WTC11 (cell line): ENCODE measurements around the gene IL1RAPL2. TPM values are rescaled to one million over a fixed set of nuclear protein-coding genes. Genes with fewer than 3 reads are reported as not detected.

Experiments used
- ATAC-seq: fragments of 200-7000 bp; cut with Tn5 transposase; 2 replicates; pipeline ENCODE4 v1.10.0; 2021; ENCODE audit warnings: mild to moderate bottlenecking, moderate library complexity
- CTCF ChIA-PET: fragments of 300-600 bp; sonication (Branson Sonifier 250); formaldehyde crosslinking; loops from one replicate; lab custom pipeline; 2021; ENCODE audit warnings: antibody characterized with exemption; lab: Charles Lee
- POLR2A ChIA-PET: fragments of 350-600 bp; sonication (Branson Sonifier 250); formaldehyde crosslinking; loops from one replicate; lab custom pipeline; 2021; ENCODE audit warnings: antibody characterized with exemption; lab: Charles Lee
- DNase-seq: peaks from one replicate; pipeline ENCODE4 v3.0.0; 2021; ENCODE audit warnings: low spot score
- H3K27ac Mint-ChIP-seq: 2 replicates; pipeline ENCODE4 v1.8.0; 2021; ENCODE audit warnings: mixed read lengths
- H3K27me3 Mint-ChIP-seq: 2 replicates; pipeline ENCODE4 v1.8.0; 2021; ENCODE audit warnings: low read depth, mild to moderate bottlenecking, moderate library complexity, mixed read lengths
- H3K36me3 Mint-ChIP-seq: 2 replicates; pipeline ENCODE4 v1.8.0; 2021; ENCODE audit warnings: mixed read lengths
- H3K4me1 Mint-ChIP-seq: 2 replicates; pipeline ENCODE4 v1.8.0; 2022; ENCODE audit warnings: mixed read lengths
- H3K4me3 Mint-ChIP-seq: 2 replicates; pipeline ENCODE4 v1.8.0; 2021; ENCODE audit warnings: mild to moderate bottlenecking, moderate library complexity, mixed read lengths
- H3K9me3 Mint-ChIP-seq: 2 replicates; pipeline ENCODE4 v1.8.0; 2021; ENCODE audit warnings: mixed read lengths
- CBFB ChIP-seq: sonication (generic); formaldehyde crosslinking; IDR thresholded peaks from 2 replicates; pipeline ENCODE4 v1.8.1; 2022; ENCODE audit warnings: mild to moderate bottlenecking, low read depth, missing genetic modification reagents
- CREM ChIP-seq: sonication (generic); formaldehyde crosslinking; IDR thresholded peaks from 2 replicates; pipeline ENCODE4 v1.8.1; 2022; ENCODE audit warnings: mild to moderate bottlenecking, missing genetic modification reagents, moderate library complexity
- GABPB1 ChIP-seq: sonication (generic); formaldehyde crosslinking; IDR thresholded peaks from 2 replicates; pipeline ENCODE4 v1.8.1; 2023; ENCODE audit warnings: mild to moderate bottlenecking, missing genetic modification reagents
- IRF2 ChIP-seq: sonication (generic); formaldehyde crosslinking; IDR thresholded peaks from 2 replicates; pipeline ENCODE4 v1.8.0; 2022; ENCODE audit warnings: low read depth, missing genetic modification reagents, borderline replicate concordance
- JAZF1 ChIP-seq: fragments of 250-450 bp; sonication (Bioruptor Pico); IDR thresholded peaks from 2 replicates; pipeline ENCODE4 v1.9.0; 2021; ENCODE audit warnings: moderate library complexity, mild to moderate bottlenecking, inconsistent platforms
- MYBL2 ChIP-seq: sonication (generic); formaldehyde crosslinking; IDR thresholded peaks from 2 replicates; pipeline ENCODE4 v1.8.1; 2023; ENCODE audit warnings: mild to moderate bottlenecking, moderate library complexity, missing genetic modification reagents
- NFE2L1 ChIP-seq: sonication (generic); formaldehyde crosslinking; IDR thresholded peaks from 2 replicates; pipeline ENCODE4 v1.8.1; 2023; ENCODE audit warnings: missing genetic modification reagents
- PRRX2 ChIP-seq: fragments of 250-450 bp; sonication (Bioruptor Pico); IDR thresholded peaks from 2 replicates; pipeline ENCODE4 v1.8.0; 2021; ENCODE audit warnings: mild to moderate bottlenecking
- RORB ChIP-seq: fragments of 250-450 bp; sonication (Bioruptor Pico); IDR thresholded peaks from 2 replicates; pipeline ENCODE4 v1.9.0; 2021; ENCODE audit warnings: mild to moderate bottlenecking
- SP1 ChIP-seq: sonication (generic); formaldehyde crosslinking; conservative IDR thresholded peaks from 2 replicates; pipeline ENCODE4 v1.8.1; 2022; ENCODE audit warnings: missing genetic modification reagents
- TCF7 ChIP-seq: sonication (generic); formaldehyde crosslinking; IDR thresholded peaks from 2 replicates; pipeline ENCODE4 v1.8.0; 2022; ENCODE audit warnings: mild to moderate bottlenecking, low read depth, missing genetic modification reagents, moderate library complexity
- ZNF138 ChIP-seq: sonication (generic); formaldehyde crosslinking; conservative IDR thresholded peaks from 2 replicates; pipeline ENCODE4 v1.8.1; 2022; ENCODE audit warnings: mild to moderate bottlenecking, moderate library complexity, missing genetic modification reagents
- ZNF317 ChIP-seq: sonication (generic); formaldehyde crosslinking; IDR thresholded peaks from 2 replicates; pipeline ENCODE4 v1.8.1; 2023; ENCODE audit warnings: low read depth, mild to moderate bottlenecking, moderate library complexity, missing genetic modification reagents, borderline replicate concordance
- total RNA-seq: library from RNA; stranded (reverse); gene quantifications from 3 replicates; pipeline ENCODE4 v1.2.3, GENCODE V29; 2021
- TF ChIP-seq, protein P1 (sequence below): sonication (generic); formaldehyde crosslinking; IDR thresholded peaks from 2 replicates; pipeline ENCODE4 v1.8.0; 2022; ENCODE audit warnings: missing genetic modification reagents
- TF ChIP-seq, protein P2 (sequence below): sonication (generic); formaldehyde crosslinking; conservative IDR thresholded peaks from 2 replicates; pipeline ENCODE4 v1.8.1; 2022; ENCODE audit warnings: mild to moderate bottlenecking, missing genetic modification reagents
- TF ChIP-seq, protein P3 (sequence below): sonication (generic); formaldehyde crosslinking; IDR thresholded peaks from 2 replicates; pipeline ENCODE4 v1.8.1; 2022; ENCODE audit warnings: missing genetic modification reagents, borderline replicate concordance
- TF ChIP-seq, protein P4 (sequence below): sonication (generic); formaldehyde crosslinking; IDR thresholded peaks from 2 replicates; pipeline ENCODE4 v1.8.0; 2022; ENCODE audit warnings: mild to moderate bottlenecking, missing genetic modification reagents
- TF ChIP-seq, protein P5 (sequence below): sonication (generic); formaldehyde crosslinking; IDR thresholded peaks from 2 replicates; pipeline ENCODE4 v1.8.1; 2023; ENCODE audit warnings: mild to moderate bottlenecking, moderate library complexity, missing genetic modification reagents
- TF ChIP-seq, protein P6 (sequence below): sonication (generic); formaldehyde crosslinking; IDR thresholded peaks from 2 replicates; pipeline ENCODE4 v1.8.0; 2023; ENCODE audit warnings: missing genetic modification reagents
- TF ChIP-seq, protein P7 (sequence below): sonication (generic); formaldehyde crosslinking; IDR thresholded peaks from 2 replicates; pipeline ENCODE4 v1.8.0; 2023; ENCODE audit warnings: mild to moderate bottlenecking, missing genetic modification reagents
- TF ChIP-seq, protein P8 (sequence below): sonication (generic); formaldehyde crosslinking; IDR thresholded peaks from 2 replicates; pipeline ENCODE4 v1.8.1; 2023; ENCODE audit warnings: mild to moderate bottlenecking, missing genetic modification reagents
- TF ChIP-seq, protein P9 (sequence below): sonication (generic); formaldehyde crosslinking; IDR thresholded peaks from 2 replicates; pipeline ENCODE4 v1.8.0; 2022; ENCODE audit warnings: mild to moderate bottlenecking, missing genetic modification reagents

IL1RAPL2 gene
- total RNA-seq, 1 experiment from 2014 or later = 0.09 TPM

DNA sequence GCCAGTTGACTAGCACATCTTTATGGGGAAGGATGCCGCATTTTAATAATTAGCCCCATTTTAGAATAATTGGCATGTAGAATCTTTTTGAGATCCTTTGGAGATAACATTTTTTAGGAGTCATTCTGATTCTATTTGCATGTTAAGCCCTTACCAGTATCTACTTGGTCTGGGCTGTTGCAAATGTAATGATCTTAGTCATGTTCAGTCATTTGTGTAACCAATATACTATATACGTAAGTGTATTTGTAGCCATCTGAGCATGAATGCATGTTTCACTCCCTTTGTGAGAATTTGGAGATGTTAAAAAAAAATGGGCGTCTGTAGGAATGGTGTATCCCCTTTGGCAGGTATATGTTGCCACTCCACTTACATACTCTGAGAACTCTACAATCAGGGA is 535.4 kb downstream of the IL1RAPL2 start (continued):
- TF ChIP-seq, protein P1, sequence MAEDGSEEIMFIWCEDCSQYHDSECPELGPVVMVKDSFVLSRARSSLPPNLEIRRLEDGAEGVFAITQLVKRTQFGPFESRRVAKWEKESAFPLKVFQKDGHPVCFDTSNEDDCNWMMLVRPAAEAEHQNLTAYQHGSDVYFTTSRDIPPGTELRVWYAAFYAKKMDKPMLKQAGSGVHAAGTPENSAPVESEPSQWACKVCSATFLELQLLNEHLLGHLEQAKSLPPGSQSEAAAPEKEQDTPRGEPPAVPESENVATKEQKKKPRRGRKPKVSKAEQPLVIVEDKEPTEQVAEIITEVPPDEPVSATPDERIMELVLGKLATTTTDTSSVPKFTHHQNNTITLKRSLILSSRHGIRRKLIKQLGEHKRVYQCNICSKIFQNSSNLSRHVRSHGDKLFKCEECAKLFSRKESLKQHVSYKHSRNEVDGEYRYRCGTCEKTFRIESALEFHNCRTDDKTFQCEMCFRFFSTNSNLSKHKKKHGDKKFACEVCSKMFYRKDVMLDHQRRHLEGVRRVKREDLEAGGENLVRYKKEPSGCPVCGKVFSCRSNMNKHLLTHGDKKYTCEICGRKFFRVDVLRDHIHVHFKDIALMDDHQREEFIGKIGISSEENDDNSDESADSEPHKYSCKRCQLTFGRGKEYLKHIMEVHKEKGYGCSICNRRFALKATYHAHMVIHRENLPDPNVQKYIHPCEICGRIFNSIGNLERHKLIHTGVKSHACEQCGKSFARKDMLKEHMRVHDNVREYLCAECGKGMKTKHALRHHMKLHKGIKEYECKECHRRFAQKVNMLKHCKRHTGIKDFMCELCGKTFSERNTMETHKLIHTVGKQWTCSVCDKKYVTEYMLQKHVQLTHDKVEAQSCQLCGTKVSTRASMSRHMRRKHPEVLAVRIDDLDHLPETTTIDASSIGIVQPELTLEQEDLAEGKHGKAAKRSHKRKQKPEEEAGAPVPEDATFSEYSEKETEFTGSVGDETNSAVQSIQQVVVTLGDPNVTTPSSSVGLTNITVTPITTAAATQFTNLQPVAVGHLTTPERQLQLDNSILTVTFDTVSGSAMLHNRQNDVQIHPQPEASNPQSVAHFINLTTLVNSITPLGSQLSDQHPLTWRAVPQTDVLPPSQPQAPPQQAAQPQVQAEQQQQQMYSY = no peak
- TF ChIP-seq, protein P2, sequence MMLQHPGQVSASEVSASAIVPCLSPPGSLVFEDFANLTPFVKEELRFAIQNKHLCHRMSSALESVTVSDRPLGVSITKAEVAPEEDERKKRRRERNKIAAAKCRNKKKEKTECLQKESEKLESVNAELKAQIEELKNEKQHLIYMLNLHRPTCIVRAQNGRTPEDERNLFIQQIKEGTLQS (CRISPR knock-in tag) = no peak
- TF ChIP-seq GABPB1 (CRISPR knock-in tag) (no peak), SP1 (no peak), IRF2 (no peak), CREM (CRISPR knock-in tag) (no peak), CBFB (CRISPR knock-in tag) (no peak), ZNF138 (no peak), NFE2L1 (CRISPR knock-in tag) (no peak), PRRX2 (CRISPR knock-in tag) (no peak)
- TF ChIP-seq, protein P3, sequence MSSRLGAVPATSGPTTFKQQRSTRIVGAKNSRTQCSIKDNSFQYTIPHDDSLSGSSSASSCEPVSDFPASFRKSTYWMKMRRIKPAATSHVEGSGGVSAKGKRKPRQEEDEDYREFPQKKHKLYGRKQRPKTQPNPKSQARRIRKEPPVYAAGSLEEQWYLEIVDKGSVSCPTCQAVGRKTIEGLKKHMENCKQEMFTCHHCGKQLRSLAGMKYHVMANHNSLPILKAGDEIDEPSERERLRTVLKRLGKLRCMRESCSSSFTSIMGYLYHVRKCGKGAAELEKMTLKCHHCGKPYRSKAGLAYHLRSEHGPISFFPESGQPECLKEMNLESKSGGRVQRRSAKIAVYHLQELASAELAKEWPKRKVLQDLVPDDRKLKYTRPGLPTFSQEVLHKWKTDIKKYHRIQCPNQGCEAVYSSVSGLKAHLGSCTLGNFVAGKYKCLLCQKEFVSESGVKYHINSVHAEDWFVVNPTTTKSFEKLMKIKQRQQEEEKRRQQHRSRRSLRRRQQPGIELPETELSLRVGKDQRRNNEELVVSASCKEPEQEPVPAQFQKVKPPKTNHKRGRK = no peak
- TF ChIP-seq, protein P4, sequence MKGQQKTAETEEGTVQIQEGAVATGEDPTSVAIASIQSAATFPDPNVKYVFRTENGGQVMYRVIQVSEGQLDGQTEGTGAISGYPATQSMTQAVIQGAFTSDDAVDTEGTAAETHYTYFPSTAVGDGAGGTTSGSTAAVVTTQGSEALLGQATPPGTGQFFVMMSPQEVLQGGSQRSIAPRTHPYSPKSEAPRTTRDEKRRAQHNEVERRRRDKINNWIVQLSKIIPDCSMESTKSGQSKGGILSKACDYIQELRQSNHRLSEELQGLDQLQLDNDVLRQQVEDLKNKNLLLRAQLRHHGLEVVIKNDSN (CRISPR knock-in tag) = no peak
- TF ChIP-seq, protein P5, sequence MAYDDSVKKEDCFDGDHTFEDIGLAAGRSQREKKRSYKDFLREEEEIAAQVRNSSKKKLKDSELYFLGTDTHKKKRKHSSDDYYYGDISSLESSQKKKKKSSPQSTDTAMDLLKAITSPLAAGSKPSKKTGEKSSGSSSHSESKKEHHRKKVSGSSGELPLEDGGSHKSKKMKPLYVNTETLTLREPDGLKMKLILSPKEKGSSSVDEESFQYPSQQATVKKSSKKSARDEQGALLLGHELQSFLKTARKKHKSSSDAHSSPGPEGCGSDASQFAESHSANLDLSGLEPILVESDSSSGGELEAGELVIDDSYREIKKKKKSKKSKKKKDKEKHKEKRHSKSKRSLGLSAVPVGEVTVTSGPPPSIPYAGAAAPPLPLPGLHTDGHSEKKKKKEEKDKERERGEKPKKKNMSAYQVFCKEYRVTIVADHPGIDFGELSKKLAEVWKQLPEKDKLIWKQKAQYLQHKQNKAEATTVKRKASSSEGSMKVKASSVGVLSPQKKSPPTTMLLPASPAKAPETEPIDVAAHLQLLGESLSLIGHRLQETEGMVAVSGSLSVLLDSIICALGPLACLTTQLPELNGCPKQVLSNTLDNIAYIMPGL (CRISPR knock-in tag) = no peak
- TF ChIP-seq, protein P6, sequence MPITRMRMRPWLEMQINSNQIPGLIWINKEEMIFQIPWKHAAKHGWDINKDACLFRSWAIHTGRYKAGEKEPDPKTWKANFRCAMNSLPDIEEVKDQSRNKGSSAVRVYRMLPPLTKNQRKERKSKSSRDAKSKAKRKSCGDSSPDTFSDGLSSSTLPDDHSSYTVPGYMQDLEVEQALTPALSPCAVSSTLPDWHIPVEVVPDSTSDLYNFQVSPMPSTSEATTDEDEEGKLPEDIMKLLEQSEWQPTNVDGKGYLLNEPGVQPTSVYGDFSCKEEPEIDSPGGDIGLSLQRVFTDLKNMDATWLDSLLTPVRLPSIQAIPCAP = no peak
- TF ChIP-seq, protein P7, sequence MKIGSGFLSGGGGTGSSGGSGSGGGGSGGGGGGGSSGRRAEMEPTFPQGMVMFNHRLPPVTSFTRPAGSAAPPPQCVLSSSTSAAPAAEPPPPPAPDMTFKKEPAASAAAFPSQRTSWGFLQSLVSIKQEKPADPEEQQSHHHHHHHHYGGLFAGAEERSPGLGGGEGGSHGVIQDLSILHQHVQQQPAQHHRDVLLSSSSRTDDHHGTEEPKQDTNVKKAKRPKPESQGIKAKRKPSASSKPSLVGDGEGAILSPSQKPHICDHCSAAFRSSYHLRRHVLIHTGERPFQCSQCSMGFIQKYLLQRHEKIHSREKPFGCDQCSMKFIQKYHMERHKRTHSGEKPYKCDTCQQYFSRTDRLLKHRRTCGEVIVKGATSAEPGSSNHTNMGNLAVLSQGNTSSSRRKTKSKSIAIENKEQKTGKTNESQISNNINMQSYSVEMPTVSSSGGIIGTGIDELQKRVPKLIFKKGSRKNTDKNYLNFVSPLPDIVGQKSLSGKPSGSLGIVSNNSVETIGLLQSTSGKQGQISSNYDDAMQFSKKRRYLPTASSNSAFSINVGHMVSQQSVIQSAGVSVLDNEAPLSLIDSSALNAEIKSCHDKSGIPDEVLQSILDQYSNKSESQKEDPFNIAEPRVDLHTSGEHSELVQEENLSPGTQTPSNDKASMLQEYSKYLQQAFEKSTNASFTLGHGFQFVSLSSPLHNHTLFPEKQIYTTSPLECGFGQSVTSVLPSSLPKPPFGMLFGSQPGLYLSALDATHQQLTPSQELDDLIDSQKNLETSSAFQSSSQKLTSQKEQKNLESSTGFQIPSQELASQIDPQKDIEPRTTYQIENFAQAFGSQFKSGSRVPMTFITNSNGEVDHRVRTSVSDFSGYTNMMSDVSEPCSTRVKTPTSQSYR (CRISPR knock-in tag) = no peak
- TF ChIP-seq, all 79 proteins: peak for 0

DNA sequence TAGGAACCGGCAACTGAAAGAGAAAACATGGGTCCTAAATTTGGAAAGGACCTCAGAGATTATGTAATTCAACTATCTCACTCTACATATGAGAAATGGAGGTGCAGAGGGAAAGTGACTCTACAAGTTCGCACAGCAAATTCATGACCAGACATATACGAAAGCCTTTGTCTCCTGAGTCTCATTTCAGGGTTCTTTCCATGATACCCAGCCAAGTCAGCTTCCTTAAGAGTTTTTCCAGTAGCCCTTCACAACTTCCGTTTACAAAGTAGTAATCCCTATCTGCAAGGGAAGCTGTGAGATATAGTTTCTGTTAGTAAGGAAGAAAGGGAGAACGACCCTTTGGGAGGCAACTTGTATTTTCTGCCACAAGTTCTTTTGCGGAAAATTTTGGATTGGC is 543.9 kb downstream of the IL1RAPL2 start:
- CTCF ChIA-PET = no interaction called here
- 0 out of 2 replicates have a peak, but pooled peaks cover 11% of the 10 kb centered on the region for H3K4me1 Mint-ChIP-seq
- no peaks in the 10 kb centered on the region; the same call in 1 of the 2 replicates for H3K27me3 Mint-ChIP-seq
- H3K27ac Mint-ChIP-seq = no peak overlapping the region
- ATAC-seq = no peak
- POLR2A ChIA-PET = no interaction called here
- H3K9me3 Mint-ChIP-seq = peaks cover 6% of the 10 kb centered on the region
- no peak overlapping the region for H3K4me3 Mint-ChIP-seq
- DNase-seq = no peak
- H3K36me3 Mint-ChIP-seq = no peaks in the 10 kb centered on the region
- TF ChIP-seq TCF7 (CRISPR knock-in tag) = no peak
- TF ChIP-seq JAZF1 (CRISPR knock-in tag) = no peak
- no peak for TF ChIP-seq ZNF317 (CRISPR knock-in tag)
- no peak for TF ChIP-seq RORB (CRISPR knock-in tag)
- no peak for TF ChIP-seq CREM (CRISPR knock-in tag)
- TF ChIP-seq, protein P8, sequence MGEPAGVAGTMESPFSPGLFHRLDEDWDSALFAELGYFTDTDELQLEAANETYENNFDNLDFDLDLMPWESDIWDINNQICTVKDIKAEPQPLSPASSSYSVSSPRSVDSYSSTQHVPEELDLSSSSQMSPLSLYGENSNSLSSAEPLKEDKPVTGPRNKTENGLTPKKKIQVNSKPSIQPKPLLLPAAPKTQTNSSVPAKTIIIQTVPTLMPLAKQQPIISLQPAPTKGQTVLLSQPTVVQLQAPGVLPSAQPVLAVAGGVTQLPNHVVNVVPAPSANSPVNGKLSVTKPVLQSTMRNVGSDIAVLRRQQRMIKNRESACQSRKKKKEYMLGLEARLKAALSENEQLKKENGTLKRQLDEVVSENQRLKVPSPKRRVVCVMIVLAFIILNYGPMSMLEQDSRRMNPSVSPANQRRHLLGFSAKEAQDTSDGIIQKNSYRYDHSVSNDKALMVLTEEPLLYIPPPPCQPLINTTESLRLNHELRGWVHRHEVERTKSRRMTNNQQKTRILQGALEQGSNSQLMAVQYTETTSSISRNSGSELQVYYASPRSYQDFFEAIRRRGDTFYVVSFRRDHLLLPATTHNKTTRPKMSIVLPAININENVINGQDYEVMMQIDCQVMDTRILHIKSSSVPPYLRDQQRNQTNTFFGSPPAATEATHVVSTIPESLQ (CRISPR knock-in tag) = no peak
- TF ChIP-seq MYBL2 (CRISPR knock-in tag) = no peak
- TF ChIP-seq ZNF138 = no peak
- TF ChIP-seq, protein P9, sequence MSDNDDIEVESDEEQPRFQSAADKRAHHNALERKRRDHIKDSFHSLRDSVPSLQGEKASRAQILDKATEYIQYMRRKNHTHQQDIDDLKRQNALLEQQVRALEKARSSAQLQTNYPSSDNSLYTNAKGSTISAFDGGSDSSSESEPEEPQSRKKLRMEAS (CRISPR knock-in tag) = no peak
